Measurements from ENCODE around the gene BAIAP2.

- TF ChIP-seq EZH2phosphoT487 (IDR thresholded peaks at IDR 0.05; ENCODE audit: low read length) (no peak), CTCF (IDR thresholded peaks at IDR 0.05; ENCODE audit: low read length) (no peak)
These were observed 79.6 kb downstream of the BAIAP2 start for GRCh38 chr17:81114351-81115093.
